ENCODE measurements around the gene GRM3. TPM values are rescaled to one million over a fixed set of nuclear protein-coding genes. Genes with fewer than 3 reads are reported as not detected.

Gene GRM3
- total RNA-seq, 6 experiments from 2014 or later: not detected

GRCh38 chr7:86665669-86666068, 22.0 kb downstream of the GRM3 start:
- Mint-ChIP-seq H3K4me3 (no peak overlapping the region), H3K9me3 (peaks cover 43% of the 10 kb centered on the region), H3K27me3 (ENCODE audit: insufficient read depth) (no peaks in the 10 kb centered on the region), H3K27ac (no peak overlapping the region), H3K4me1 (ENCODE audit: low read depth) (no peaks in the 10 kb centered on the region), H3K36me3 (ENCODE audit: low read depth) (no peaks in the 10 kb centered on the region)
- TF ChIP-seq CTCF (IDR thresholded peaks at IDR 0.05): no peak
- no peak for DNase-seq

DNA sequence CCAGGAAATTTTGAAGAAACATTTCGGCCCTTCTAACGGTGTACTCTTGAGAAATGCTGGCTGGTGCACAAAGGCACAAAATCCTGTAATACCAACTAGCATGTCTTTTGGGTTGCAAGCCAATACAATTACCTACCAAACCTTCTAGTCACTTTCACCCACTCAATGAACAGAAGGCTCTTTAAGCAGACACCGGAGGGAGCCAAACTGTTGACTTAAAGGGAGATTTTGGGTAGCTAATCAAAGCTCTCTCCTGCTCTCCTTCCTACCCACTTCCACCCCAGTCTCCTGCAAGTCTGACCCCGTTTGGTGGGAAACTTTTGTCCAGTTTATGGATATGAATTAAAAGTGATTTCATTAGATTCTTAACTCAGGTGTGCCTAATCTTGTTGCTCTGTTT, 24.0 kb downstream of the GRM3 start:
- Mint-ChIP-seq H3K9me3 (peaks cover 56% of the 10 kb centered on the region), H3K27me3 (ENCODE audit: insufficient read depth) (no peaks in the 10 kb centered on the region), H3K4me3 (no peak overlapping the region), H3K4me1 (ENCODE audit: low read depth) (no peaks in the 10 kb centered on the region), H3K36me3 (ENCODE audit: low read depth) (no peaks in the 10 kb centered on the region), H3K27ac (no peak overlapping the region)
- TF ChIP-seq CTCF (IDR thresholded peaks at IDR 0.05): no peak
- no peak for DNase-seq

DNA sequence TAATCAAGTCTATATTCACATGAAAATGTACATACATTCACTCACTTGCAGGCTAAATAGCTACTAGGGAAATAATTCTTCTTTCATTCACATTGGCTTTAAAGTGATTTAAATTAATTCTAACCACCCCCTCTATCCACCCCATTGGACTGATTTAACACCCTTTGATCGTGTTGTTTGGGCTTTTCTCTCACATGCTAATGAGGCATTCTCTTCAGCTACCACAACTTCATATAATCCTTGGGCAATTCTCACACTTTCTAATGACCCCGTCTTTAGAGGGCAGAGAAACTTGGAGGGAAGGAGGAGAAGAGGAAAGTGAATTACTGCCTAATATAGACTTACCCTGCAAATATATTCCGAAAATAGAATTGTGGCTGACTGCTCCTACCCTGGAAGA, 24.6 kb downstream of the GRM3 start:
- Mint-ChIP-seq H3K27me3 (ENCODE audit: insufficient read depth) (no peaks in the 10 kb centered on the region), H3K4me1 (ENCODE audit: low read depth) (no peaks in the 10 kb centered on the region), H3K27ac (no peak overlapping the region), H3K9me3 (peaks cover 56% of the 10 kb centered on the region), H3K36me3 (ENCODE audit: low read depth) (no peaks in the 10 kb centered on the region), H3K4me3 (no peak overlapping the region)
- no peak for TF ChIP-seq CTCF (IDR thresholded peaks at IDR 0.05)
- DNase-seq: no peak

- peaks cover 22% of the 10 kb centered on the region for H3K9me3 Mint-ChIP-seq
Observed at GRCh38 chr7:86687831-86688230, 44.1 kb downstream of the GRM3 start.

GRCh38 chr7:86689363-86689762, 45.7 kb downstream of the GRM3 start:
- H3K27me3 Mint-ChIP-seq (ENCODE audit: insufficient read depth): no peaks in the 10 kb centered on the region
- DNase-seq: no peak
- no peak for TF ChIP-seq CTCF (IDR thresholded peaks at IDR 0.05)
- no peaks in the 10 kb centered on the region for H3K4me1 Mint-ChIP-seq (ENCODE audit: low read depth)
- H3K36me3 Mint-ChIP-seq (ENCODE audit: low read depth): no peaks in the 10 kb centered on the region
- no peak overlapping the region for H3K27ac Mint-ChIP-seq
- no peak overlapping the region for H3K4me3 Mint-ChIP-seq
- H3K9me3 Mint-ChIP-seq: peaks cover 13% of the 10 kb centered on the region

More at GRCh38 chr7:86687831-86688230, 44.1 kb downstream of the GRM3 start:
- TF ChIP-seq CTCF (IDR thresholded peaks at IDR 0.05): no peak
- no peaks in the 10 kb centered on the region for H3K27me3 Mint-ChIP-seq (ENCODE audit: insufficient read depth)
- no peak for DNase-seq
- no peaks in the 10 kb centered on the region for H3K4me1 Mint-ChIP-seq (ENCODE audit: low read depth)
- no peaks in the 10 kb centered on the region for H3K36me3 Mint-ChIP-seq (ENCODE audit: low read depth)
- no peak overlapping the region for H3K27ac Mint-ChIP-seq
- no peak overlapping the region for H3K4me3 Mint-ChIP-seq

DNA sequence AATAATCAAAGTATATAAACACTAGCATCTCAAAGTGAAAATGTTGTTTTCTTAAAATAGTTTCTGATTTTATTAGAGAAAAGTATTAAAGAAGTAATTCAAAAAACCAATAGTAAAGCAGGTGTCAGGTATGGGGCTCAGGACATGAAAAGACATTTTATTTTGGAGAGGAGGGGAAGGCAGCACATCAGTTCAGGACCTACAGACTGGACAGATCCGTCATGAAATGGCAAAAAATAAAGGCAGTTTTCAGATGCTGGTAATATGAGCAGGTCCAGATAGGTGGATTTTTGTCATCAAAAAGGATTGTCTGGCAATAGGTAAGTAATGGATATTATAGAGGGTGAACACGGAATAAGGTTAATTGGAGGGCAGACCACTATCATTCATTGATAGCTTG, 49.0 kb downstream of the GRM3 start:
- Mint-ChIP-seq H3K27me3 (ENCODE audit: insufficient read depth) (no peaks in the 10 kb centered on the region), H3K27ac (no peak overlapping the region), H3K9me3 (peaks cover 6% of the 10 kb centered on the region), H3K4me1 (ENCODE audit: low read depth) (no peaks in the 10 kb centered on the region), H3K4me3 (no peak overlapping the region), H3K36me3 (ENCODE audit: low read depth) (no peaks in the 10 kb centered on the region)
- no peak for TF ChIP-seq CTCF (IDR thresholded peaks at IDR 0.05)
- DNase-seq: no peak

All from HFFc6 (cell line).